Endothelial cell of umbilical vein (primary cell): ENCODE data around the gene CALML5.

Experiments
- EZH2 ChIP-seq: IDR thresholded peaks from 2 replicates; pipeline ENCODE4 v1.6.1; 2012; ENCODE audit warnings: borderline replicate concordance, low read depth, mild to moderate bottlenecking, moderate library complexity, low read length, inconsistent platforms; ENCODE audit not compliant: severe bottlenecking
- MAX ChIP-seq: IDR thresholded peaks from 2 replicates; pipeline ENCODE4 v1.6.1; 2011; ENCODE audit not compliant: insufficient read depth, insufficient read length

DNA sequence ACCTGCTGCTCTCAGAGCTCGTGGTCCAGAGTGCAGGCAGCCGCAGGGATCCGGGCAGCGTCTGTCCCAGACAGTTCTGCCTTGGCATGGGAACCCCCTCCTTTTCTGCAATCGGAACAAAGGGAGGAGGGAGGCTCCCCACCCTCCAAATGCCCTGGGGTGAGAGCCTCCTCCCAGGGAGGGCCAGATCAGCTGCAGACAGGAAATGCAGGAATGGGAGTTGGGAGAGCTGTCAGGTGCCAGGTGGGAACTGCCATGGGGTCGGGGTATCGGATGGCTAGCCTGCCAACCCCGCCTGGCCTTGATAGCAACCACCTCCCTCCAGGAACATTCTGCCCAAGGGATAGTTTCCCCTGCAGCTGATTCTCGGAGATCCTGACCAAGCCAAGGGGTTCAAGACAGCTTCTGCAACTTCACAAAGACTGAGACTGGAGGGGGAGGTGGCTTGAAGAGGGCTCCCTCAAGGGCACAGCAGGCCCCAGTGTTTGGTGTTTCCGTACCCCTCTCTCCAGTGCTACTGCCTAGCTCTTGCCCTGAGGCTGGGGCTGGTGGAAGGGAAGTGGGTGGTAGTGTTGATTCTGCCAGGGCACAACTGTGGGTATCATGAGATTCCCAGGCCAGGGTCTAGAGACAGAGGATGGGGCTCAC, at the start of gene CALML5:
- TF ChIP-seq EZH2, result no peak
- TF ChIP-seq MAX, result no peak
